GM19395 (cell line): ENCODE measurements around the gene CAB39.
"Not testable (repeated sequence)": the region's sequence is repeated elsewhere in the genome, so short reads cannot be mapped to it uniquely, and the experiment has no call there.

Source experiments
- ATAC-seq: cut with Tn5 transposase; IDR thresholded peaks from one replicate; pipeline ENCODE4 v1.9.1; 2021; ENCODE audit warnings: mild to moderate bottlenecking, moderate library complexity; ENCODE audit not compliant: unreplicated experiment

CAB39 gene

DNA sequence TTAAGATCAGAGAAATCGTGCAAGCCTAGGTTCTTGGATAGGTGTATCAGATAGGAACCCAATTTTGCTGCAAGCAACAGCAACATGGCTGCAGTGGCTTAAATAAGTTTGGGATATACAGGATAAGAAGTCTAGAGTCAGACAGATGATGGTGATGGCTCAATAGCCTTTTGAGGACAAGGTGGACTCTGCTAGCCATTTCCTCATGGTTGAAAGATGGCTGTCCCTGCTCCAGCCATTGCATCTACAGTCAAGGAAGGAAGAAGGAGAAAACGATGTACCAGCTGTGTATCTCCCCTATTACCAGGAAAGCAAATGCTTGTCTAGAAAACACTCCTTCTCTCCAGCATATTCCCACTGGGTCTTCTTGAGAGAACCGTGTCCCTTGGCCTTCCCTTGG lies 30.1 kb upstream of the CAB39 start:
- ATAC-seq: no peak

DNA sequence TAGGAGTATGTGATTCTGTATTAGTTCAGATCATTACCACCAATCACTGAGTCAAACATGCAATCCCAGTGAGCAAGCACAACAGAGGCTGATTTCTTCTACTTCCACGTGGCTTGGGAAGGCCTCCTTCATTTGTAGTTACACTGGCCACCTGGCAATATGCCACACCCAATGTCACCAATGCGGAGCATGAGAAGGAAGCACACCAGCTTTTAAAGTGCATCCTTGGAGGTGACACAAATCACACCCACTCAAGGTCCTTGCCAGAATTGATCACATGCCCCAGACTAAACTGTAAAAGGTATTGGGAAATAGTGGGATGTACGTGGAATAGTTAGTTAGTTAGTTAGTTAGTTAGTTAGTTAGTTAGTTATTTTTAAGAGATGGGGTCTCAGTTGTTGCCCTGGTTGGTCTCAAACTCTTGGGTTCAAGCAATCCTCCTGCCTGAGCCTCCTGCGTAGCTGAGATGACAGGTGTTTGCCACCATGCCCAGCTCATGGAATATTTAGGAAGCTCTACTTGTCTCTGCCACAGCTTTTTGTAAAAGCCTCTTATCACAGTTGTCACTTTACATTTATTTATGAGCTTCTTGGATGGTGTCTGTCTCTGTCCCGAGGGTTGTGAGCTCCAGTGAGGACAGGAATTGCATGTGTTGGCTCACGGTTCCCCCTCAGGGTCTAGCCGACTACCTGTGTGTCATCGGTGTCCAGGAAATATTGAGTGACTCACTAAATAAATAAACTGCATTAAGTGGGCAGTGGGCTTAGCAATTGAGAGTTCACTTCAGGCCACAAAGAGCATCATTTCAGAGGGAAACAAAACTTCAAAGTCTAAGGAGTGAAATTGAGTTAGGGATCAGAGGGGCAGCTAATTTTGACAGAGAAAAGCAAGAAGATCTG lies 28.1 kb upstream of the CAB39 start:
- ATAC-seq: no peak

DNA sequence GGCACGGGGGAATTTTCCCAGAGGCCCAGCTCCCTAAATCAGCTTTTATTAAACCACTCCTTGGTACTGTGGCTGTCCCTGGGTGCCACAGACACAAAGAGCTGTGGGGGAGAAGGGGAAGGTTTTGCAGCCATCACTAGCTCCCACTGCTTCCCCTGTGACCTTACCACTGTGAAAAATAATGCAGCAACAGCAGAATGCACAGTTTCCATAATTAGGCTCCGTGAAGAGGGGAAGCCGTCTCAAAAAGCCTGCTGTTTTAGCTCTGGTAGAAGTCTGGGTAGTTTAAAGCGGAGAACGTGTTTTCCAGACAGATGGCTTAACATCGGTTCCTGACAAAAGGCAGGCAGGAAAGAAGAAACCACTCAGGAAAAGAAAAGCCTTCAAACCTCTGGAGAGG lies 27.5 kb upstream of the CAB39 start:
- ATAC-seq: no peak

DNA sequence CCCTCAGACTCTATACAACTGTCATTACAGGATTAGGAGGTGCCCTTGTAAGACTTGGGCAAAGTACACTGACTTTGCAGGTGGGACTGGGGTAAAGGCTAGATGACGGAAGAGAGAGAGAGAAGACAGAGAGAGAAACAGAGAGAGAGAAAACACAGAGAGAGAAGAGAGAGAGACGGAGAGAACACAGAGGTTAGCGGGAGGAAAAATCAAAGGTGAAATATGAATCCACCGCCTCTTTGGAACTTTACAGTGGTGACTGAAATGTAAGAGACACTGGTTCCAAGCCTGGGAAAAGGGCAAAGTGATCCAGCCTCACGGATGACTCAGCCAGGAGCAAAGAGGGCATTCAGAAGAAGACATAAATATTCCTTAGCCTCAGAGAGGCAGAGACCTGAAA lies 25.1 kb upstream of the CAB39 start:
- ATAC-seq: no peak

DNA sequence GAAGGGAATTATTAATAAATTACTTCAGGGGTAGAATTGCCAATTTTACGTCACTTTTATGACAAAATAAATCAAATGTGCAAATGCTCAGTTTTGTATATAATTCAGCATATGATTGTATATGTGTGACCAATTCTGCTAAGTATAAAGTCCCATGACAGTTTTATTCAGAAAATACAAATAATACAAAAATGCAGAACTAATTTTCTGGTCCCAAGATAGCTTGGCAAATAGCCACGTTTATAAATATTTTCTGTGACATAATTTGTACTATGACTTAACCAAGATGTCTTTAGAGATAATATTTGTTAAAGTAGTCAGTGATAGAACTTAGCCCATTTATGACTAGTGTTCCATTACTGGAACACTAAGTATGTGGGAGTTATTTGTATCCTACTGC lies 24.2 kb upstream of the CAB39 start:
- ATAC-seq: no peak

DNA sequence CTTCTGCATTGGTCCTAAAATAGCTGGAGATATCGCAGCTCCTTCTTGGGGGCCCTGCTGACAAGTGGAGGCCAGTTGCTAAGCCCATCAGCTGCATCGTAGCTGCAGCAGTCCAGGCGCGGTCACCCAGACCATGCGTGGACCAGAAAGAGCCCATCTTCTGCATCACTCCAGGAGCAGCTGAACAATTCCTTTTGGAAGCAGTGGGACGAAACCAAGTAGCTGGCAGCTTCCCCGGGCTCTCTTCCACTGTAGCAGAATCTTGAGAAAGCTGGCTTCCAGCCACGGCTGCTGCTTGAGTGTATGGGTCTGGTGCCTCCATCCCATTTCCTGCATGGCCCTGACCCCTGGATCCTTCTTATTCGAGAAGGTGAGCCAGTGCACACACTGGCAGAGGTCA lies 22.2 kb upstream of the CAB39 start:
- no peak for ATAC-seq

DNA sequence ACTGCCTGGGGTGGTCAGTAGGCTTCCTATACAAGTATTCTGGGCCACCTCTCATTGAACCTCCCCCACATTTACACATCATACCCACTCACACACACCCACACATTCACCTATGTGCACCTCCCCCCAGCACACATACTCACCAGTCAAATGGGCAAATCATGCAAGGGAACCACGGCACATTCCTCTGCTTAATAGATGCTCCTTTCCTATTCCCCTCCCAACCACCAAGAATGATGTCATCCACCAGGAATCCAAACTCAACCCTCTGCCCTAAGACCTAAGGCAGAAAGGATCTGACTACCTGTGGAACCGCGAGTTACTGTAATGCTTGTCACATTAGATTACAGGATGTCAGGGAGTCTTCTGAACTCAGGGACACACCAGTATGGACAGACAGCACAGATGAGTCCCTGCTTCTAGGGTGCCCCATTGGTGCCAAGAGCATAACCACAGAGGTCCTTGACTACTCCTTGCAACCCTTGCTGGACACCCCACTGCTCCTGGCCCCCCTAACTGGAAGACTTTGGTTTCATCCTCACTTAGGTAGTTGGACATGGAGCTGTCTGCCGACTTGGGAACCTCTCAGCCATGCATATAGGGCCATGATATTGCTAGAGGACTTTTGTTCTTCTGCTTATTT lies 21.5 kb upstream of the CAB39 start:
- no peak for ATAC-seq

DNA sequence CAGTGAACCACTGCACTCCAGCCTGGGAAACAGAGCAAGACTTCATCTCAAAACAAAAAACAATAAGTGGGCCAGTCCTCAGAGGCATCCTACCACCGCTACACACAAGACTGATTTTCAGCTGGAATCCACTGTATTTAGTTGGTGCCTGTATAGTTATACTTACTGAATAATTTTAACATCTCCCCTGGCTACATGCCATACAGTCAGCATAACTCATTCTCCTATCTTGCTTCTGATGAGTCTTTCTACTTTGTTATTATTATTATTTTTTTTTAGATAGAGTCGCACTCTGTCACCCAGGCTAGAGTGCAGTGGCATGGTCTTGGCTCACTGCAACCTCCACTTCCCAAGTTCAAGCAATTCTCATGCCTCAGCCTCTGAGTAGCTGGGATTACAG lies 19.9 kb upstream of the CAB39 start:
- no peak for ATAC-seq

DNA sequence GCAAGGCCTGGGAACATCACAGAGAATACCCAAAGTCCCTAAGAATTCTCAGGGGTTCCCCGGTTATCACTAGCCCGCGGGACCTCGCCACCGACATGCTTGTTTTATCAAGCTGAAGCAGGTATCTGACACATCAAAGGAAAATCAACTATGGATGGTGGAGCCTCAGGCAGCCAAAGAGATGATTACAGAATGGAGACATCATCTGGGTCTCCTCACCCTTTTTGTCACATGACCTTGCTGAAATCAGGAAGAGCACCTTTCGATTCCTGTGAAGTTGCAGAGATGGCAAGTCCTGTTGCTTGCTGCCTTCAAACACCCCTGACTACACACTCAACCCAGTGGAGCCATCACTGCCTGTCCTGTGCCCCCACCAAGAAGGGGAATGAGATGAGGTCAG lies 19.2 kb upstream of the CAB39 start:
- no peak for ATAC-seq

DNA sequence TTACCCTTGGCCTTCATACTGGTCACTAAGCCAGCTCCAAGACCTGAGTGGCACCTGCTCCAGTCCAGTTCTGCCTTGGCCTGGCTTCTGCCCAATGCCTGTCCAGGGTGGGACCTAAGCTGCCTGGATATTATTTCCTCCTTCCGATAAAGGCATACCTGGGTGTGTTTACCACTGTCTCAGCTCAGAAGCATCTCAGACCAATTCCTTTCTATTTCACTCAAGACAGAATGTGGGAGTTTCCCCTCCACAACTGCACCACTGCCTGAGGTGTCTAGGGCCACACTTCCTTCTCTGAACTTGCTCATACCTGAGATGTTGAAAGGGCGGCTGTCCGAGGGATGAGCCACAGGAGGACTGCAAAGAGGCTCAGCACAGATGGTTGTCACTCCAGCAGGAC lies 18.4 kb upstream of the CAB39 start:
- no peak for ATAC-seq

DNA sequence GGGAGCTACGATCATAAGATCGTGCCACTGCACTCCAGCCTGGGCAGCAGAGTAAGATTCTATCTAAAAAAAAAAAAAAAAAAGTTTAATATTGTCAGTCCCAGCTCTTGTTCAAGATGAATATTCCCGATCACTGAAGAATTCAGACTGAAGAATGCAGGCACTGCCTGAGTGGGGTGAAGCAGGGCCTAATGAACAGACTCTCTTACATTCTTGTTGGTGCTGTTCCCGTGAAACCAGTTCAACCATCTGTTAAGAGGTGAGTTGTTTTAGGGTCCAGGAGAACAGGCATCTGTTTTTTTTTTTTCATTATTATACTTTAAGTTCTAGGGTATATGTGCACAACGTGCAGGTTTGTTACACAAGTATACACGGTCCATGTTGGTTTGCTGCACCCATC lies 17.1 kb upstream of the CAB39 start:
- no peak for ATAC-seq

DNA sequence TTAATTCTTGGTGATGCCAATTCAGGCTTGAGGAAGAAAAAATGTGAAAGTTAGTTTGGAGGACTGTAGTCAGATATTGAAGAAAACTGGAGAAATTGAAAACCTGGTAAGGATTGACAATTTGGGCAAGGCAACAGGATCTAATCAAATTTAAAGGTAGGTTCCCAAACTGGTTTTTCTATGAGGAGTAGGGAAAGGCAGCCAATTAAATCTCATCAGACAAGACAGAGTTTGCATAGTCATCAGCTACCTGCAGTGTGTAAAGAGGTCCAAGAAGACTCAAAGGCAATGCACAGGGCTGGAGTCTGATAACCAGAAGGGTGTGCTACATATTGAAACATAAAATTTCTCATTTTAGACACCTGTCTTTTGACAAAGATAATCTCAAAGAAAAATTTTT lies 16.0 kb upstream of the CAB39 start:
- no peak for ATAC-seq

DNA sequence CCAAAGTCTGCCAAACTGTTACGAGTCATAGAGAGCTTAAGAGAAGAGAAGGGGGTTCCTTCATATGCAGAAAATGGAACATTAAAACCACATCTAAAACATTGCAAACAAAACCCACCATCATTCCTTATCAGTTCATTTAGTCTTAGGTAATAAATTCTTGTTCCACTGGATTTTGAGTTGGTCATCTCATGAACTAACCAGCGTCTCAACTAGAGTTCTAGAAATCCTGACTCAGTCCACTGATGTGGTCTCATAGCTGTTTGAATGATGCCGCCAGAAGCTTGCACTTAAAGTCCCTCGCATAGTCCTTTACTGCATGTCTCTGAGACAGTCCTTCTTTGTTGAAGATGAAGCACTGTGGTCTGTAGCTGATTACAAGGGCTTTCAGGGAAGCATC lies 15.0 kb upstream of the CAB39 start:
- no peak for ATAC-seq

DNA sequence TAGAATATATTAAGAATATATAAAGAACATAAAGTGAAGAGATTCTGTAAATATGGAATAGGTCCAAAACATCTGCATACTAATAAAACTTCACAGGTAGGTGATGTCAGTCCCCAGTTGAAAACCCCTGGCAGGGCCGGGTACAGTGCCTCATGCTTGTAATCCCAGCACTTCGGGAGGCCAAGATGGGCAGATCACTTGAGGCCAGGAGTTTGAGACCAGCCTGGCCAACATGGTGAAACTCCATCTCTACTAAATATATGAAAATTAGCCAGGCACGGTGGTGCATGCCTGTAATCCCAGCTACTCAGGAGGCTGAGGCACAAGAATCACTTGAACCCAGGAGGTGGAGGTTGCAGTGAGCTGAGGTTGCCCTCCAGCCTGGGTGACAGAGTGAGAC lies 13.9 kb upstream of the CAB39 start:
- ATAC-seq: not testable (repeated sequence)

DNA sequence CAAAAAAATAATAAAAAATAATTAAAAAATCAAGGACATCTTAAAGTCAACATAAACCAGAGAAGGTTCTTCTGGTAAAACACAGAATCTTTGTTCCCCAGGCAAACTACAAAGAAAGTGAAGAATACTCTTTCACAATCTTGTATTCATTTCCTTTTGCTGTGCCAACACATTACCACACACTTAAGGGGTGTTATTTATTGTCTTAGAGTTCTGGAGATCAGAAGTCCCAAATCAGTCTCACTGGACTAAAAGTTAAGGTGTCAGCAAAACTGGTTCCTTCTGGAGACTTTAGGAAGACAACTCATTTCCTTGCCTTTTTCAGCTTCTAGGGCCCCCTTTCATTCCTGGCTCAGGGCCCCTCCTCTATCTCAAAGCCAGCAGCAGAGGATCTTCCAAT lies 12.2 kb upstream of the CAB39 start:
- no peak for ATAC-seq

DNA sequence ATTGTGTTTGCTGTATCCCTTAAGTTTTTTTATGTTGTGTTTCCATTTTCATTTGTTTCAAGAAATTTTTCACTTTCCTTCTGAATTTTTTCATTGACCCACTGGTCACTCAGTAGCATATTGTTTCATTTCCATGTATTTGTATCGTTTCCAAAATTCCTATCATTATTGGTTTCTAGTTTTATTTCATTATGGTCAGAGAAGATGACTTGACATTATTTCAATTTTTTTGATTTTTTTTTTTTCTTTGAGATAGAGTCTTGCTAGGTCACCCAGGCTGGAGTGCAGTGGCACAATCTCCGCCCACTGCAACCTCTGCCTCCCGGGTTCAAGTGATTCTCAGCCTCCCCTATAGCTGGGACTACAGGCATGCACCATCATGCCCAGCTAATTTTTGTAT lies 11.3 kb upstream of the CAB39 start:
- no peak for ATAC-seq

DNA sequence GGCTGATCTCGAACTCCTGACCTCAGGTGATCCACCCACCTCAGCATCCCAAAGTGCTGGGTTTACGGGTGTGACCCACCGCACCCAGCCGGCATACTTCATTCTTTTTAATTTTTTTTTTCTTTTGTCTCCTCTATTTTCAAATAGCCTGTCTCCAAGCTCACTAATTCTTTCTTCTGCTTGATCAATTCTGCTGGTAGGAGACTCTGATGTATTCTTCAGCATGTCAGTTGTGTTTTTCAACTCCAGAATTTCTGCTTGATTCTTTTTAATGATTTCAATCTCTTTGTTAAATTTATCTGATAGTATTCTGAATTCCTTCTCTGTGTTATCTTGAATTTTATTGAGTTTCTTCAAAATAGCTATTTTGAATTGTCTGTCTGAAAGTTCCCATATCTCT lies 10.2 kb upstream of the CAB39 start:
- ATAC-seq: not testable (repeated sequence)

DNA sequence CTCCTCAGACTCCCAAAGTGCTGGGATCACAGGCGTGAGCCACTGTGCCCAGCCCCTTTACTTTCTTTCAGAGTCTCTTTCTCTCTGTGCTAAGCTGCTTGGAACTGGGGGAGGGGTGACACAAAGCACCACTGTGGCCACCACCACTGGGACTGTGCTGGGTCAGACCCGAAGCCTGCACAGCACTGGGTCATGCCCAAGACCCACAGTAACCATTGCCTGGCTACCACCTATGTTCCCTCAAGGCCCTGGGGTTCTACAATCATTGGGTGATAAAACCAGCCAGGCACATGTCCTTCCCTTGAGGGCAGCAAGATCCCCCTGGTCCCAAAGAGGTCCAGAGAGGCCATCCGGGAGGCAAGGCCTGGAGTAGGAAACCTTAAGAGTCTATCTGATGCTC lies 9.1 kb upstream of the CAB39 start:
- no peak for ATAC-seq

DNA sequence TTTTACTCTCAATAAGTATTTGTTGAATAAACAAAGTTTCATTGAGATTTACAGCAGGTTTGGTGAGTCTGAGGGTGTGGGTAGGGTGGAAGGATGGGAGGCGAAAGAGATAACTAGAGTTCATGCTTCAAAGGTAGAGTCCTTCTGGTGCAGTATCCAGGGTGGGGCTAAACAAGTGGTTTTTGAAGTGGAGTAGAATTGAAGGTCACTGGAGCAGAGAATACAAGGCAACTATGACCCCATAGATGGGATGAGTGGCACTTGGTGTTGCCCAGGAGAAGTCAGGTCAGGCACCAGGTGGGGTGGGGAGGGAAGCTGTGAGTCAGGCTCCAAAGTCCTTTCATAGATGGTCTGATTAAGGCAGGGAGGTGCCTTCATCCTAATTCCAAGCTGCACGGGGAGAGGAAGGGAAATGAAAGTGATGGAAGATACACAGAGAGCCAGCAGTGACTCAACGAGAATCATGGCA lies 6.6 kb upstream of the CAB39 start:
- no peak for ATAC-seq

DNA sequence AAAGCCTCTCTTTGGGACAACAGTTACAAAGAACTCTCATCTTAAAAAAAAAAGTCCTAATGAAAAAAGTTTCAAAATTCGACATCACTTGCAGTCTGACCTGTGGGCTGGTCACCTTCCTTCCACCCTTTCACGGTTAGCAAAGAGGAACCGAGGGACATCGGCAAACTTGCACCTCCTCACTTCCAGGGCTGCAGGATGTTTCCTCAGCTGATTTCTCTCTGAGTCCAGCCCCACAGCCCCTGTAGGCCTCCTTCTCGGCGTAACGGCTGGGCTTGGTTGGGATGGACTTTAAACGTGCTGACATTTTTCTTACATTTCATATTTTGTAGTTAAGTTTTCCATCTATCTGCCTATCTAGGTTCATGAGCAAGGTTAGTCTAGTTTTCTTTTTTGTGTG lies 5.7 kb upstream of the CAB39 start:
- ATAC-seq: no peak

DNA sequence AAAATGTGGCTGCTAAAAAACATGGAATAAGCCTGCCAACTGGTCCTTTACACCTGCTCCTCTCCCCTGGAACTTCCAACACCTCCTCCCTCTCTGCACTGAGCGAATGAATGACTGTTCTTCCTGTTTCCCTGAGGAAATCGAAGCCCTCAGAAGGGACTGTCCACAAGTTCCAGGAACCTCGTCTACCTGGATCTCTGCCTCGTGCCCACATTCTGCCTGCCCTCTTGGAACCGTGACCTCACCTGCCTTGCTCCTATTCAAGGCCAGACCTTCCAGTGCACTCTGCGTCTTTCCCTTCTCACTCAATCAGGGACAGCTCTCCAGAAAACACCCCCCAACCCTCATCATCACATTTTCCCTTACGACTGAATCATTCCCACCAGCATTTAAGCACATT lies 4.4 kb upstream of the CAB39 start:
- ATAC-seq: no peak

DNA sequence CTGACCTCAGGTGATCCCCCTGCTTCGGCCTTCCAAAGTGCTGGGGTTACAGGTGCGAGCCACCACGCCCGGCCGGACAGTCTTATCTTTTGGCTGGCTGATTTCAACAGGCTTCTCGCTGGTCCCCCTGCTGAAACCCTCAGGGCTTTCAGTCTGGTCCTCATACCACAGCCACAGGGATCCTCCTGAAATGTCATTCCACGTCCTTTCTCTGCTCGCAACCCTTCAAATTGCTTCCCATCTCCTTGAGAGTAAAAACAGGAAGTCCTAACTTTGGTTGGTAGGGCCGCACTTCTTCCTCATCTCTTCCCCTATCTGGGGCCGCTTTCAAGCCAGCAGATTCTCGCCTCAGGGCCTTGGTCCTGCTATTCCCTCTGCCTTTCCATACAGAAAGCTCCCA lies 1.4 kb upstream of the CAB39 start:
- no peak for ATAC-seq
